ENCODE measurements around the gene POLN. TPM values are rescaled to one million over a fixed set of nuclear protein-coding genes. Genes with fewer than 3 reads are reported as not detected.

The POLN gene
- total RNA-seq, 1 experiment from 2014 or later = 3.5 TPM

GRCh38 chr4:2175990-2176698, 65.8 kb downstream of the POLN start:
- DNase-seq (ENCODE audit: low spot score) = no peak
- Mint-ChIP-seq H3K27ac (no peak overlapping the region), H3K4me1 (no peaks in the 10 kb centered on the region), H3K27me3 (ENCODE audit: low read depth) (no peaks in the 10 kb centered on the region; the same call in 1 of the 2 replicates), H3K4me3 (no peak overlapping the region), H3K9me3 (no peaks in the 10 kb centered on the region), H3K36me3 (no peaks in the 10 kb centered on the region)
- TF ChIP-seq ZNF121 (CRISPR knock-in tag; IDR thresholded peaks at IDR 0.05) (no peak), ATF3 (CRISPR knock-in tag; conservative IDR thresholded peaks at IDR 0.05) (no peak), PRRX2 (CRISPR knock-in tag; IDR thresholded peaks at IDR 0.05) (no peak), AR (CRISPR knock-in tag; IDR thresholded peaks at IDR 0.05) (no peak), ERG (CRISPR knock-in tag; IDR thresholded peaks at IDR 0.05) (no peak), NFE2L1 (CRISPR knock-in tag; IDR thresholded peaks at IDR 0.05) (no peak), ZNF425 (CRISPR knock-in tag; conservative IDR thresholded peaks at IDR 0.05) (no peak), RORB (CRISPR knock-in tag; IDR thresholded peaks at IDR 0.05) (no peak), ZNF532 (CRISPR knock-in tag; IDR thresholded peaks at IDR 0.05; ENCODE audit: borderline replicate concordance) (no peak), TEAD1 (CRISPR knock-in tag; IDR thresholded peaks at IDR 0.05) (no peak), HMGA2 (CRISPR knock-in tag; IDR thresholded peaks at IDR 0.05) (no peak), AFF4 (CRISPR knock-in tag; IDR thresholded peaks at IDR 0.05; ENCODE audit: borderline replicate concordance) (no peak), MLX (CRISPR knock-in tag; IDR thresholded peaks at IDR 0.05) (no peak), ZNF138 (CRISPR knock-in tag; conservative IDR thresholded peaks at IDR 0.05) (no peak), TCF7 (CRISPR knock-in tag; IDR thresholded peaks at IDR 0.05; ENCODE audit: low read depth) (no peak)
- POLR2A ChIA-PET = no interaction called here
- ATAC-seq = no peak
- CTCF ChIA-PET = no interaction called here

Measured in WTC11 (cell line).